ENCODE measurements around the gene FLNB.

Gene FLNB

GRCh38 chr3:58010562-58010961, 2.3 kb downstream of the FLNB start:
- no peak for DNase-seq

DNA sequence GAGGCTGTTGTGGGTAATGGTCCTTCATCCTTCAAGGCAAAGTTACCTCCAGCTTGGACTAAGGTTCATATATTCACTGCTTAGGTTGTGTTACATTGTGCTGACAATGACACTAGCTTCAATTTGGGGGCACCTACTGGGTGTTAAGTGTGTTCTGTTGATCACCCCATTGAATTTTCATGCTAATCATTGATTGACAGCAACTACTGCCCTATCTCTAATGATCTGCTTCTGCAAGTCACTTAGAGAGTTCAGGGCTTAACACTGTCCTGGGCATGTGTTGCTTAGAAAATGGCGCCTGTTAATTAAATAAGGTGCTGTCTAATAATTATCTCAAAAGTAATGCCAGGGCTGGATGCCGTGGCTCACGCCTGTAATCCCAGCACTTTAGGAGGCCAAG, 3.4 kb downstream of the FLNB start:
- DNase-seq: no peak

GRCh38 chr3:58012302-58012701, 4.1 kb downstream of the FLNB start:
- no peak for DNase-seq

DNA sequence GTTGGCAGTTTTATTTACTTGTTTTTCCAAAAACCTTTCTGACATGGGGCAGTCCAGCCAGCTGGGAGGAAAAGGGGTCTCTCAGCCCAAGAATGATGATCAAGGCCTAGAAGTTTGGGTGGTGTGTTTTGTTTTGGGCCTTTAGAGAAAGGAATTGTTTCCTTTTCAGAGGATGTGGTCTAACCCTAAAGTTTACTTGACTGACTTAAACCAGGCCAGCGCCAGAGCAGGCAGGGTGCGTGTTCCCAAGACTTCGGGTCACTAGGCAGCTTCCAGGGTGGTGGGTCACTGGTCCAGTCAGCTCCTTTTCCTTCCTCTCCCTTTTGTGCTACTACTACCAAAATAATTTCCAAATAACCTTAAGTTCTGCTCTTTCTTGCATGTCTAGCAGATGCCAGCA, 4.9 kb downstream of the FLNB start:
- DNase-seq: no peak

DNA sequence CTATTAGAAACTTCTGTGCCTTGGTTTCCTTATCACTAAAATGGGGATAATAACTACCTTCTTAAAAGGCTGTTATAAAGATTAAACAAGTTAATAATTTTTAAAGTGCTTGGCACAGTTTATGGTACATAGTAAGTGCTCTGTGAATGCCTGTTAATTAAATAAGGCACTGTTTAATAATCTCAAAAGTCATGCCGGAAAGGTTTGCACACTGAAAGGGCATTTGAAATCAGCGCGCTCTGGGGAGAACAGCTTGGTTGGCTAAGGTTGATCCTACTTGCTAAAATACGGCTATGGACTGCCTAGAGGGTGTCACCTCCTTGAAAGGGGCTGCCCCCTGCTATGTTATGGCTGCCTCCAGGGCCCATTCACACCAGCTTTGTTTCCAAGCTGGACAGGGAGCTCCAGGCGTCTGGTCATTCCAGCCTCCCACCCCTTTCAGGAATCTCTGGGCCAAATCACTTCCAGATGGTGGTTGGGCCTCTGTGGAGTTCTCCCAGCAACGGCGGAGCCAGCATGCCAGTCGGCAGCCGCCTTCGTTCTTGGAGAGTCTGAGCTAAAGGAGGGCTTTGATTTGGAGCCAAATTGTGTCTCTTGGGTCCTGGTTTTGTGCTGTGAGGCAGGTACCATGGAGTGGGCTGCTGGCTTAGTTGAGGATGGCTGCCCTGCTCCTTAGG, 5.9 kb downstream of the FLNB start:
- DNase-seq: no peak

DNA sequence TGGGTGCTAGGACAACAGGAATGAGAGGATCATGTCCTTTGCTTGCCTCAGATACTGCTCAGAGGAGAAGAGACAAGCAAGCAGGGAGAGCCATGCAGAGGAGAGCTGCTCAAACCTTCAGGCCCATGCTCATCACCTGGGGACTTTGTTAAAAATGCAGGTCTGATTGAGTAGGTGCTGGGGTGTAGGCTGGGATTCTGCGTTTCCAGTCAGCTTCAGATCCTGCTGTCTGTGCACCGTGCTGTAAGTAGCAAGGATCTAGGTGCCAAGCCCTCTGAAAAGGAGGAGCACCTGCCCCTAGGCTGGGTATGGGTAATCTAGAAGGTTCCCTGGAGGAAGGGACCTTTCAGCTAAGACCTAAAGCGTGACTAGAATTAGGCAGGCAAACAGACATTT, 7.3 kb downstream of the FLNB start:
- no peak for DNase-seq

GRCh38 chr3:58016710-58017109, 8.5 kb downstream of the FLNB start:
- DNase-seq: no peak

- DNase-seq: no peak
Measured at GRCh38 chr3:58018892-58019742, 10.9 kb downstream of the FLNB start.

DNA sequence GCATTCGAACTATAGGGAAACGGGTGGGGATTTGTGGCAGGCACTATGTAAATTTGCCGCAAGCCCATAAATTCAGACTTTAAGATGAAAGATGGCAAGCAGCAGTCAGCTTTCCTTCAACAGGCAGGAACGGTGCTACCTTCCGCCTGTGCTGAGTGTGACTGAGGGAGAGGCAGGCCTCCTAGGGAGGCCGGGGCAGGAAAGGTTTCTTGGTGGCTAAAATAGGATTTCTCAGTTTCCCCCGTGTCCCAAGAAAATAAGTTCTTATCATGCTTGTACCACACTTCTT, 12.5 kb downstream of the FLNB start:
- DNase-seq: no peak

DNA sequence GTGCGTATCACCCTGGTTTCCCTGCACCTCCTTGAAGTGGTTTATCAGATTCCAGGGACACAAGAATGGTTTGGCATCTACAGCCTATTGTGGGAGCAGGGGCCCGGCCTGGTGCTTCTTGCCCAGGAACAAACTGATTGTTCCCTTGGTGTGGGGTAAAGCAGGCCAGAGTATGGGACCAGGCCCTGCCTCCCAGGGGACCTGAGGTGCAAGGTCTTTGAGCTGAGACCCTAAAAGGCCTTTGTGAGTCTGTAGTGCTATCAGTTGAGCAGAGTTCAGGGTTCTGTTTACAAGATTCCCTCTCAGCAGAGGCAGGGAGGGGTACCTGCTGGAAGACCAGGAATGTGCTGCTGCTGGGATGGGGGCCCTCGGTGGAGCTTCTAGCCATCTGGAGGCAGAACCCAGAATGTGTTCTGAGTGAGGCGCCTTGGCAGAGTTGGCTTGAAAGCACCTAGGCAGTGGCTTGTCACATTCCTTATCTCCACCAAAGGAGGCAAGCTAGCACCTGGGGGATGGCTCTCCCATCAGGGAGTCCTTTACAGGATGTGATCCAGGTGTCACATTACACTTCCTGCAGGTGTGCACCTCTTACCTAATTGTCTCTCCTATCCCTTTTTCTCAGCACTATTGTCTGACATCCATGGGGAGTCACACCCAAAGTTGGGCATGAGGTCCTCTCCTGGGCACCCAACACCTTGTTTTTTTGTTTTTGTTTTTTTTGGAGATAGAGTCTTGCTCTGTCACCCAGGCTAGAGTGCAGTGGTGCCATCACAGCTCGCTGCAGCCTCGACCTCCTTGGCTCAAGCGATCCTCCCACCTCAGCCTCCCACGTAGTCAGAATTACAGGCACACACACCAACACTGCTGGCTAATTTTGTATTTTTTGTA, 13.1 kb downstream of the FLNB start:
- DNase-seq: no peak

DNA sequence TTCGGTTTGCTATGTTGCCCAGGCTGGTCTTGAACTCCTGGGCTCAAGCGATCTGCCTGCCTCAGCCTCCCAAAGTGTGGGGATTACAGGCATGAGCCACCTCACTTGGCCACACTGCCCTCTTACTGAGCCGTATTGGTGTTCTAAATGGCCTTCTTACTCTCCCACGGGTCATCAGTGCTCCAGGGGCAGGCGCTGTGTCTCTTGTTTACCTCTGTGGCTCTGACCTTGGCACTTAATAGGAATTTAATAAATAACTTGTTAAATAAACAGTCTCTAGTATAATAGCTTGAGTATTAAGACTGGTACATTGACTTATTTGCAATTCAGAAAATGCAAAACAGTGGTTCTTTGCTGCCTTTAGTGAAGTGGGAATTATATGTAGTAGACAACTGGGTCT, 13.7 kb downstream of the FLNB start:
- DNase-seq: no peak

GRCh38 chr3:58022490-58022889, 14.3 kb downstream of the FLNB start:
- no peak for DNase-seq

DNA sequence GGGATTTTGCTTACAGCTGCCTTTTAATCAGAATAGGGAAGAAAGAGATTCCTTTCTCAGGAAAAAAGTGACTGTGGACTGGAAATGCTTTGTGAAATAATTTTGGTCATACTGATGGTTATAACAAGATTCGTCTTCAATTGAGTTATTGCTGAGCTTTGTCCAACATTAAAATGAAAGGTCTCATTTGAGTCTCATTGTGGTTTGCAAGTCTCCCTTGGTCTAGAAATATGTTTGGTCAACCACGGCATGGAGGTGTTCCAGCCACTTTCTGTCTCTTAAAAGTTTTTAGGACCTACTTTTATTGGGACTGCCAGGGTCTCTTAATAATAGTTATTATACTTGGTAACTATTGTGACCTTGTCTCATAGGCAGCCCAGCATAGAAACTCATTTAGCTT, 15.3 kb downstream of the FLNB start:
- DNase-seq: no peak

GRCh38 chr3:58025406-58025805, 17.2 kb downstream of the FLNB start:
- DNase-seq: no peak

DNA sequence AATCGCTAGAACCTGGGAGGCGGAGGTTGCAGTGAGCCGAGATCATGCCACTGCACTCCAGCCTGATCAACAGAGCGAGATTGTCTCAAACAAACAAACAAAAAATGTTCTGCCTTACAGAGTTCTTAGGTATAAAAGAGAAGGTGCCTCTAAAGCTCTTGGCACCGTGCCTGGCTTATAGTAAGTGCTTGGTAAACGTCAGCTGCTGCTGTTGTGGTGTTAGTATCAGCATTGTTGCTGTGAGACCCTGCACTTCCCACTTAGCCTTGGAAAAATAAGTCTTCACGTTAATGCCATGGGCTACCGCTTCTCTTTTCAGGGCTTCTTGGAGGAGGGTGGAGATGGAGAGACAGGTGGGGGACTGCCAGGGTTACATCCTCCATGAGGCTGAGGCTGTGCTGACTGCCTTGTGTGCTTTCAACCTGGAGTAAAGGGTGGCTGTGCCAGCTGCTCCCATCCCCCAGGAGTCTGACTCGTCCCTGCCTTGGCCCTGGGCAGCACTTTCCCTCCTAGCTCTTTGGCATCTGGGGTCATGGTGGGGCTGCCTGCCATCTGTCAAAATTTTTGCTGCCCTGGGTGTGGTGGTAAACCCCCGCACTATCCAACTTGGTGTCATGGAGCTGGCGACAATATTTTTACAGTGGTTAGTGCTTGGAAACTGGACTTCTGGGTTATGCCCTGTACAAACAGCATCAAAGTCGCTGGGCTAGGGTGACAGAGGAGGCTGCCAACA, 17.8 kb downstream of the FLNB start:
- DNase-seq: no peak

DNA sequence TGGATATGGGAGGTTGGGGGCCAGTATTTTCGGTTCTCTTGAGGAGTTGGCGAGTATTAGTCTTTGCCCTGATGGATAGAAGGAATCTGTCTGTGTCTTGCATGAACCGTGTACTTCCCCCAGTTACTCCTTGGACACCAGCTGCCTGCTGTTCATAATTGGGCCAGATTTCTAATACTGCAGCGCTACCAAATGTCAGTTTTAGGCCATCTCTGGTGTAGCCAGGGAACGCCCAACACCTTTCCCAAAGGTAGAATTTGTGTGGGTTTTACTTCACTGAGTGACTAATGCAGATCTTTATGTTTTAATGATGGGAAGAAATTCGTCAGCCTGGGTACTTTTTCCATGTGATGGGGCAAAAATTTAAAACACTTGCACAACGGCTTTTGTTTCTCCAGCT, 18.4 kb downstream of the FLNB start:
- no peak for DNase-seq

GRCh38 chr3:58027704-58028317, 19.6 kb downstream of the FLNB start:
- no peak for DNase-seq

DNA sequence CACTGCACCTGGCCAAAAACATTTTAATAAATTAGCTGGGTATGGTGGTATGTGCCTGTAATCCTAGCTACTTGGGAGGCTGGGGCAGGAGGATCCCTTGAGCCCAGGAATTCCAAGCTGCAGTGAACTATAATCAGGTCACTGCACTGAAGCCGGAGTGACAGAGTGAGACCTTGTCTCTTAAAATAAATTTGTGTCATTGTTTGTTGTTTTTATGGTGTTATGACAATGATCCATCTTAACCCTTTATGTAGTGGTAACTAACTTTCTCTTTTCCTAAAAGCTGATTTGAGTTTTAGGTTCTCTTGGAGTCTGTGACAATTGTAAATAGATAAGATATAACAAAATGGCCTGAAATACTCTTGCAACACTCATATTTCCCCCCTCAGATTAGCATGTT, 20.7 kb downstream of the FLNB start:
- DNase-seq: no peak

- no peak for DNase-seq
Measured at GRCh38 chr3:58029842-58030584, 21.8 kb downstream of the FLNB start.

- DNase-seq: no peak
Measured at GRCh38 chr3:58032186-58032585, 24.0 kb downstream of the FLNB start.

DNA sequence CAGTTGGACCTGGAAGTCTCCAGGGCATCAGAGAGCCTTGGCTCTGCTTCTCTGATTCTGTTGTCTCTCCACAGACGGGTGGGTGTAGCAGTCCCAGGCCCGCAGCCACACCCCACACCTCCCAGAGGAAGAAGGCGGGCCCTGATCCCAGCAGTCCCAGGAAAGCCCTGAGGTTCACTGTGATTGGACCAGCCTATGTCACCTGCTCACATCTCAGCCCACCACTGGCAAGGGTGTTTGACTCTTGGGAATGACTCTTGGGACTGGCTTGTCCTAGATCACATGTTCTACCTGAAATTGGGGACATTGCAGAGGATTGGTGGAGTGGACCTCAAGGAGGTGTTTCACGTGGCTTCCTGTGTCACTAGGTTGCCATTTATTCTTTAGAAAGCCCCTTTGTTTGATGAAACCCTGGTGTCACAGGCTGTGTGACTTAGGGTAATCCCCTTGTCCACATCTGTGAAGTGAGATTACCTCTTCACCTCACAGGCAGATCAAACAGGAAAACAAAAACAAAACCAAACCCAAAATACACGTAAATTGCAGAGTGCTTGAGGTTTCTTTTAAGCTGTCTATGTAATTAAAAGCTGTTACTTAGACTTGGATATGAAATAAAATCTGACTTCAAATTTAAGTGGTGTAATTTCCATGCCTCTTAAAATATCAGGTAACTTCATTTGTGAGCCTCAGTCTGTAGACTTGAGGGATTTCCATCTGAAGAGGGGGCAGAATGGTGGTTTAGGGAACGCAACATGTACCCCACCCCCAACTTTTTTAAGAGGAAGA, 26.7 kb downstream of the FLNB start:
- DNase-seq: no peak

Measured in CD4-positive, alpha-beta T cell treated with Interleukin-6 for 4 hours (primary cell).